ENCODE results near the gene TSPEAR.
"Not testable (repeated sequence)": the region's sequence is repeated elsewhere in the genome, so short reads cannot be mapped to it uniquely, and the experiment has no call there.

TSPEAR gene

DNA sequence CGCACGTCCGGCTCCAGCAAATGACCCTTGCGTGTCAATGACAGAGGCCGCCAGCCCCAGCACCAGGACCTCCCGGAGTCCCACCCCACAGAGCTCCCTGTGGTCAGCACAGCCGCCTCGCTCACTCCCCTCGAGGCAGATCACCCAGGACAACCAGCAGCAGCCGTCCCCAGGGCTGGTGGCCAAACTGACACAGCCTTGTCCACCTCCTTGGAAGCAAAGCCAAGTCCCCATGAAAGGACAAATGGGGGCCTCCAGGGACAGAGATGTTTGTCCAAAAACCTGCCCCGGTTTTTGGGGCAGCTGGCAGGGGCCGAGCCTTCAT lies 72.1 kb downstream of the TSPEAR start:
- ATAC-seq = no peak
- TF ChIP-seq BACH2 (CRISPR knock-in tag; IDR thresholded peaks at IDR 0.05; ENCODE audit: borderline replicate concordance) (no peak), ZNF565 (CRISPR knock-in tag; conservative IDR thresholded peaks at IDR 0.05; ENCODE audit: low read depth) (no peak), TCF4 (CRISPR knock-in tag; IDR thresholded peaks at IDR 0.05; ENCODE audit: borderline replicate concordance) (no peak), CREB5 (CRISPR knock-in tag; IDR thresholded peaks at IDR 0.05; ENCODE audit: low read depth) (no peak), PATZ1 (CRISPR knock-in tag; IDR thresholded peaks at IDR 0.05; ENCODE audit: borderline replicate concordance) (no peak), GLIS3 (CRISPR knock-in tag; IDR thresholded peaks at IDR 0.05) (no peak), ARNTL (CRISPR knock-in tag; IDR thresholded peaks at IDR 0.05; ENCODE audit: borderline replicate concordance, low read depth) (no peak), POU6F1 (CRISPR knock-in tag; IDR thresholded peaks at IDR 0.05; ENCODE audit: borderline replicate concordance, low read depth) (no peak), TOX (CRISPR knock-in tag; IDR thresholded peaks at IDR 0.05; ENCODE audit: borderline replicate concordance) (no peak), ZNF8 (CRISPR knock-in tag; IDR thresholded peaks at IDR 0.05) (no peak), ZFP30 (CRISPR knock-in tag; IDR thresholded peaks at IDR 0.05) (no peak), SNAI2 (CRISPR knock-in tag; IDR thresholded peaks at IDR 0.05) (no peak)

DNA sequence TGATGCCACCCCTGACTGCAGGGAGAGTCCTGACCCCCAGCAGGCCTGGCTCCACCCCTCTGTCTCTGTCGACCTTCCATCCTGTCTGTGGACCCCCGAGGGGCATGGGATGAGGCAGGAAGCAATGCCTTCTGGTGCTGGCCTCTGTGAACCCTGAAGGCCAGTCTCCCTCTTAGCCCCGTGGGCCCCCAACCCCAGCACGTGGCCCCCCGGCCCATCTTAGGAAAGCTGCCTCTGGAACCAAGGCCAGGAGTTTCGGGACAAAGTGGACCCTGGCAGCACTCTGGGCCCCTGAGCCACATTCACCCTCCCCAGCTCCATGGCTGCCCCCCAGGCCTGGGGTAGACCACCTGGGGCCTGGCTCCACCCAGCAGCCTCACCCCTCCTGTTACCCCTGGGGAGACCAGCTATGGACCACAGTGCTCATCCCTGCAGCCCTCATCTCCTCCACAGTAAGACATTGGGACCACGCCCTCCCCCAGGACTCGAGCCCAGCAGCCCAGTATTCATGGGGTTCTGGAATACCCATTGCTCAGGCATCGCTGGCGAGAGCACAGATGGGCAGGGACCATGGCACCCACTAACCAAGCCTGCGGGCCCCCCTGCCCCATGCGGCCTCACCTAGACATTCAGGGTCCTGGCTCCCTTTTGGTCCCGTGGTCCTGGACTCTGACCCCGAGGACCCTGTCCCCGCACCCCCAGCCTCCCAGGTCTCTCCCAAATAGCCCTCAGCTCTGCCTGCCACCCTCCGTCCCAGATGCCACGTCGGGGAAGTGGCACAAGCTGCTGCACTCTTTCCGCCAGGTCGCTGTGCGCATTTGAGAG lies 72.7 kb downstream of the TSPEAR start:
- ATAC-seq = not testable (repeated sequence)

DNA sequence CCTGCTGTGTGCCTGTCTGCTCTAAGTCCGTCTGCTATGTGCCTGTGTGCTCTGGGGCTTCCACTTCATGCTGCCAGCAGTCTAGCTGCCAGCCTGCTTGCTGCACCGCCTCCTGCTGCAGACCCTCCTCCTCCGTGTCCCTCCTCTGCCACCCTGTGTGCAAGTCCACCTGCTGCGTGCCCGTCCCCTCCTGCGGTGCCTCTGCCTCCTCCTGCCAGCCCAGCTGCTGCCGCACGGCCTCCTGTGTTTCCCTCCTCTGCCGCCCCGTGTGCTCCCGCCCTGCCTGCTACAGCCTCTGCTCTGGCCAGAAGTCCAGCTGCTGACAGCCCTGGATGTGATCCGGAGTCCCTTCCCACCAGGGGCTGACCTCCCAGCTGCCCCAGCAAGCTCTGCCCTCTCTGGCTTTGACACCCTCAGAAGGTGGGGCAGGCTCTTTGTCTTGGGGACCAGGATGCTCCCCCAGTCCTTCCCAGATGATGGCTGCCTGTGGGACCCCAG lies 73.5 kb downstream of the TSPEAR start:
- not testable (repeated sequence) for ATAC-seq

- TF ChIP-seq ZFP30 (CRISPR knock-in tag; IDR thresholded peaks at IDR 0.05) = no peak
- TF ChIP-seq ZC3H10 (CRISPR knock-in tag; IDR thresholded peaks at IDR 0.05) = no peak
- TF ChIP-seq PPARA (CRISPR knock-in tag; IDR thresholded peaks at IDR 0.05; ENCODE audit: borderline replicate concordance) = no peak
- ATAC-seq = no peak
Observed at GRCh38 chr21:44637018-44637850, 74.1 kb downstream of the TSPEAR start, which contains the start of gene KRTAP10-10. Gene KRTAP10-10, plus strand, starts transcription at chr21:44637356. Its CDS starts 62 bp downstream, at chr21:44637418.

- ATAC-seq = no peak
- TF ChIP-seq PATZ1 (CRISPR knock-in tag; IDR thresholded peaks at IDR 0.05; ENCODE audit: borderline replicate concordance) = no peak
Observed at GRCh38 chr21:44636209-44637017, 75.0 kb downstream of the TSPEAR start.

All from SK-N-SH treated with all-trans-retinoic acid at 6 μM for 48 hours (cell line).